ENCODE data around the gene SIMC1. TPM values are rescaled to one million over a fixed set of nuclear protein-coding genes. Genes with fewer than 3 reads are reported as not detected.
"Not testable (repeated sequence)": the region's sequence is repeated elsewhere in the genome, so short reads cannot be mapped to it uniquely, and the experiment has no call there.

The SIMC1 gene
- total RNA-seq, 1 experiment from 2014 or later = 17.7 TPM

GRCh38 chr5:176253370-176254065 is 15.3 kb downstream of the SIMC1 start:
- not testable (repeated sequence) for H3K27me3 Mint-ChIP-seq (ENCODE audit: low read depth); H4K8ac ChIP-seq (replicated peaks; ENCODE audit: insufficient read length, low read depth, low read length); H3T11ph ChIP-seq (ENCODE audit: low read length); H4K5ac ChIP-seq (ENCODE audit: insufficient read length, low read depth, low read length); H2AFZ ChIP-seq (ENCODE audit: low read length); H2BK20ac ChIP-seq (ENCODE audit: low read depth, low read length, poor library complexity, severe bottlenecking); H3K79me2 ChIP-seq (ENCODE audit: insufficient read depth, low read length); H3K23me2 ChIP-seq (ENCODE audit: insufficient read length, low read depth, low read length, poor library complexity, severe bottlenecking); H3K27ac ChIP-seq (ENCODE audit: insufficient read length, low read depth, low read length); H3K4me1 ChIP-seq (ENCODE audit: insufficient read depth, low read length); H2BK5ac ChIP-seq (ENCODE audit: insufficient read length, low read length); DNase-seq; H4K20me1 ChIP-seq (ENCODE audit: control insufficient read depth, insufficient read depth, insufficient read length); H2BK15ac ChIP-seq (ENCODE audit: low read depth, low read length); H3K23ac ChIP-seq (ENCODE audit: insufficient read length, low read depth, low read length); H3K27me3 ChIP-seq (ENCODE audit: insufficient read depth, low read length); H4K91ac ChIP-seq (ENCODE audit: insufficient read length, low read depth, low read length); H3K14ac ChIP-seq (ENCODE audit: insufficient read depth, low read length); H3K9ac ChIP-seq (ENCODE audit: extremely low read depth, insufficient read length, low read length); H2AK5ac ChIP-seq (ENCODE audit: insufficient read length, low read length); H3K4me2 ChIP-seq (ENCODE audit: insufficient read depth, insufficient read length, low read length); H3K56ac ChIP-seq (ENCODE audit: insufficient read length, low read depth, low read length); H3K4me1 Mint-ChIP-seq; H3K4me3 Mint-ChIP-seq; H3K9me3 ChIP-seq (ENCODE audit: control insufficient read depth, low read depth, low read length); H3K18ac ChIP-seq (ENCODE audit: insufficient read length, low read depth, low read length); H3K27ac Mint-ChIP-seq; H3K4ac ChIP-seq (ENCODE audit: low read depth, low read length); H2BK12ac ChIP-seq (ENCODE audit: insufficient read length, low read depth, low read length); H3K79me1 ChIP-seq (ENCODE audit: insufficient read depth, low read depth, low read length, poor library complexity, severe bottlenecking); H2BK120ac ChIP-seq (ENCODE audit: low read depth, low read length, poor library complexity, severe bottlenecking)
- H3K36me3 Mint-ChIP-seq (ENCODE audit: insufficient read depth in 1 of 3, low read depth in 3 of 3) = peaks cover 10 to 17% (median 13%) of the 10 kb centered on the region in 3 experiments
- no CpG with 5 or more reads among the region's 8 CpGs for WGBS (ENCODE audit: extremely low coverage, insufficient read length, low lambda C conversion rate)
- peaks cover 15 to 22% of the 10 kb centered on the region in 2 experiments for H3K9me3 Mint-ChIP-seq

- H2BK5ac ChIP-seq (ENCODE audit: insufficient read length, low read length); H3K4me2 ChIP-seq (ENCODE audit: insufficient read depth, insufficient read length, low read length); H3K23ac ChIP-seq (ENCODE audit: insufficient read length, low read depth, low read length); H4K5ac ChIP-seq (ENCODE audit: insufficient read length, low read depth, low read length); H3K4ac ChIP-seq (ENCODE audit: low read depth, low read length); H4K20me1 ChIP-seq (ENCODE audit: control insufficient read depth, insufficient read depth, insufficient read length); H3K18ac ChIP-seq (ENCODE audit: insufficient read length, low read depth, low read length); H2BK15ac ChIP-seq (ENCODE audit: low read depth, low read length); H3K27ac ChIP-seq (ENCODE audit: insufficient read length, low read depth, low read length); H3K9me3 ChIP-seq (ENCODE audit: control insufficient read depth, low read depth, low read length); H3T11ph ChIP-seq (ENCODE audit: low read length); H3K27me3 ChIP-seq (ENCODE audit: insufficient read depth, low read length); H3K79me1 ChIP-seq (ENCODE audit: insufficient read depth, low read depth, low read length, poor library complexity, severe bottlenecking); H4K91ac ChIP-seq (ENCODE audit: insufficient read length, low read depth, low read length); H3K14ac ChIP-seq (ENCODE audit: insufficient read depth, low read length); H3K56ac ChIP-seq (ENCODE audit: insufficient read length, low read depth, low read length); H2BK20ac ChIP-seq (ENCODE audit: low read depth, low read length, poor library complexity, severe bottlenecking); H3K79me2 ChIP-seq (ENCODE audit: insufficient read depth, low read length); H3K27ac Mint-ChIP-seq; H3K27me3 Mint-ChIP-seq (ENCODE audit: low read depth); H3K4me1 ChIP-seq (ENCODE audit: insufficient read depth, low read length); H2BK120ac ChIP-seq (ENCODE audit: low read depth, low read length, poor library complexity, severe bottlenecking); H4K8ac ChIP-seq (replicated peaks; ENCODE audit: insufficient read length, low read depth, low read length); H3K23me2 ChIP-seq (ENCODE audit: insufficient read length, low read depth, low read length, poor library complexity, severe bottlenecking); H2AK5ac ChIP-seq (ENCODE audit: insufficient read length, low read length); DNase-seq; H3K9ac ChIP-seq (ENCODE audit: extremely low read depth, insufficient read length, low read length); H3K4me1 Mint-ChIP-seq; H2BK12ac ChIP-seq (ENCODE audit: insufficient read length, low read depth, low read length); H3K4me3 Mint-ChIP-seq; H2AFZ ChIP-seq (ENCODE audit: low read length): not testable (repeated sequence)
- no CpG with 5 or more reads among the region's 2 CpGs for WGBS (ENCODE audit: extremely low coverage, insufficient read length, low lambda C conversion rate)
- Mint-ChIP-seq H3K9me3 (peaks cover 15 to 19% of the 10 kb centered on the region in 2 experiments), H3K36me3 (ENCODE audit: insufficient read depth in 1 of 3, low read depth in 3 of 3) (peaks cover 10 to 17% (median 13%) of the 10 kb centered on the region in 3 experiments)
Observed at GRCh38 chr5:176254066-176254393, 15.8 kb downstream of the SIMC1 start.
